Uterus (tissue), 2 donors: ENCODE results near the gene SLC36A2.

ENCODE experiments used
- POLR2A ChIP-seq, 2 donors: fragments of 450-650 bp; IDR thresholded peaks; one replicate each; pipeline ENCODE4 v1.6.1; 2016; ENCODE audit warnings: antibody characterized with exemption in 2 of 2, mild to moderate bottlenecking in 1 of 2, moderate library complexity in 1 of 2
- TF ChIP-seq, protein P1 (sequence below), 4 experiments: fragments of 200-600 bp in 2 of 4; fragments of 450-650 bp in 2 of 4; sonication (generic) in 2 of 4; IDR thresholded peaks; one replicate each; pipeline ENCODE4 v1.5.1; 2016 to 2019; ENCODE audit warnings: antibody characterized with exemption in 4 of 4, mild to moderate bottlenecking in 2 of 4, moderate library complexity in 1 of 4

GRCh38 chr5:151328734-151329133 lies 18.6 kb downstream of the SLC36A2 start:
- TF ChIP-seq, protein P1, sequence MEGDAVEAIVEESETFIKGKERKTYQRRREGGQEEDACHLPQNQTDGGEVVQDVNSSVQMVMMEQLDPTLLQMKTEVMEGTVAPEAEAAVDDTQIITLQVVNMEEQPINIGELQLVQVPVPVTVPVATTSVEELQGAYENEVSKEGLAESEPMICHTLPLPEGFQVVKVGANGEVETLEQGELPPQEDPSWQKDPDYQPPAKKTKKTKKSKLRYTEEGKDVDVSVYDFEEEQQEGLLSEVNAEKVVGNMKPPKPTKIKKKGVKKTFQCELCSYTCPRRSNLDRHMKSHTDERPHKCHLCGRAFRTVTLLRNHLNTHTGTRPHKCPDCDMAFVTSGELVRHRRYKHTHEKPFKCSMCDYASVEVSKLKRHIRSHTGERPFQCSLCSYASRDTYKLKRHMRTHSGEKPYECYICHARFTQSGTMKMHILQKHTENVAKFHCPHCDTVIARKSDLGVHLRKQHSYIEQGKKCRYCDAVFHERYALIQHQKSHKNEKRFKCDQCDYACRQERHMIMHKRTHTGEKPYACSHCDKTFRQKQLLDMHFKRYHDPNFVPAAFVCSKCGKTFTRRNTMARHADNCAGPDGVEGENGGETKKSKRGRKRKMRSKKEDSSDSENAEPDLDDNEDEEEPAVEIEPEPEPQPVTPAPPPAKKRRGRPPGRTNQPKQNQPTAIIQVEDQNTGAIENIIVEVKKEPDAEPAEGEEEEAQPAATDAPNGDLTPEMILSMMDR (IDR thresholded peaks at IDR 0.05) = no peak
- no peak for TF ChIP-seq POLR2A (IDR thresholded peaks at IDR 0.05)
